SK-N-SH (cell line): ENCODE data around the gene POU2F3.

Source experiments
- EP300 ChIP-seq, 2 experiments: IDR thresholded peaks; 2 replicates each; pipeline versions ENCODE4 v1.4.0 to v1.6.1; 2012; ENCODE audit warnings: borderline replicate concordance in 1 of 2, low read depth in 1 of 2, low read length in 1 of 2
- FOSL2 ChIP-seq: IDR thresholded peaks from 2 replicates; pipeline ENCODE4 v1.4.0; 2012; ENCODE audit warnings: low read depth, mild to moderate bottlenecking, moderate library complexity, borderline replicate concordance
- NRF1 ChIP-seq: IDR thresholded peaks from 2 replicates; pipeline ENCODE4 v1.6.1; 2012; ENCODE audit warnings: low read depth, mild to moderate bottlenecking, low read length
- POLR2AphosphoS5 ChIP-seq: IDR thresholded peaks from 2 replicates; pipeline ENCODE4 v1.6.1; 2012; ENCODE audit warnings: low read depth, low read length
- SMC3 ChIP-seq: IDR thresholded peaks from 2 replicates; pipeline ENCODE4 v1.6.1; 2012; ENCODE audit warnings: low read depth, low read length, improper control_type of control experiment
- YY1 ChIP-seq: IDR thresholded peaks from 2 replicates; pipeline ENCODE4 v1.4.0; 2012; ENCODE audit warnings: low read depth, mild to moderate bottlenecking
- TF ChIP-seq, protein P1 (sequence below): fragments of 200-600 bp; sonication (generic); IDR thresholded peaks from 2 replicates; pipeline ENCODE4 v1.6.1; 2017; ENCODE audit warnings: antibody characterized with exemption, mild to moderate bottlenecking, moderate library complexity

DNA sequence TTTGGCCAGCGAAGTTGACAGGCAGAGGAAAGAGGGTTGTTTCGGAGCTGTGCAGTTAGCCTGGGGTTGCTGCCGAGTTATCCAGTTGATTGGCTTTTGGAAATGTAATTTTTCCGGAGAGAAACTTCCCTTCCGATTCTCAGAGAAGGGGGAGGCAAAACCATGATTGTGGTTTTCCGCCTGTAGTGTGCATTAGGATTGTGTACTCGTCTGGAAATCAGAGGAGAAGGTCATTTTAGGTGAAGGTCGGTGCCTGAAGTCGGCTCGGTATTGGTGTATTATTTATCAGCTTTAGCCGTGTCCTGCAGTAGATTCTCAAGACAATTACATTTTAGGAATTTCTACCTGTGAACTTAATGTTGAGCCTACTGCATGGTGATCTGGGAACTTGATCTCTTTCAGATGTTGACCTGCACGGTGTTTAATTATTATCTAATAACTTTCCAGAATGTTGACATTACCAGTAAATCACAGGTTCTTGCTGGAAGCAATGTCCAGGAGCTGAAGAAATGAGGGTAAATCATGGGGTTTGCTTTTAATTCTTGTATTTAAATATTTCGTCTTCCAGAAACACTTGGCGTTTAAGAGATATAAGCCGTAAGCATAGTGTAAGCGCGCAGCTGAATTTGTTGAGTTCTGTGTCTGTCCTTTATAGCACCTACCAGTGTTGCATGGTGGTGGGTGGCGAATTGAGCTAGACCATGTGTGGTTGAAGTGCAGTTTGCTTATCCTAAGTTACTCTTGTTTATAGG lies 97.6 kb downstream of the POU2F3 start:
- TF ChIP-seq, protein P1, sequence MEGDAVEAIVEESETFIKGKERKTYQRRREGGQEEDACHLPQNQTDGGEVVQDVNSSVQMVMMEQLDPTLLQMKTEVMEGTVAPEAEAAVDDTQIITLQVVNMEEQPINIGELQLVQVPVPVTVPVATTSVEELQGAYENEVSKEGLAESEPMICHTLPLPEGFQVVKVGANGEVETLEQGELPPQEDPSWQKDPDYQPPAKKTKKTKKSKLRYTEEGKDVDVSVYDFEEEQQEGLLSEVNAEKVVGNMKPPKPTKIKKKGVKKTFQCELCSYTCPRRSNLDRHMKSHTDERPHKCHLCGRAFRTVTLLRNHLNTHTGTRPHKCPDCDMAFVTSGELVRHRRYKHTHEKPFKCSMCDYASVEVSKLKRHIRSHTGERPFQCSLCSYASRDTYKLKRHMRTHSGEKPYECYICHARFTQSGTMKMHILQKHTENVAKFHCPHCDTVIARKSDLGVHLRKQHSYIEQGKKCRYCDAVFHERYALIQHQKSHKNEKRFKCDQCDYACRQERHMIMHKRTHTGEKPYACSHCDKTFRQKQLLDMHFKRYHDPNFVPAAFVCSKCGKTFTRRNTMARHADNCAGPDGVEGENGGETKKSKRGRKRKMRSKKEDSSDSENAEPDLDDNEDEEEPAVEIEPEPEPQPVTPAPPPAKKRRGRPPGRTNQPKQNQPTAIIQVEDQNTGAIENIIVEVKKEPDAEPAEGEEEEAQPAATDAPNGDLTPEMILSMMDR, result no peak
- TF ChIP-seq SMC3 (no peak), FOSL2 (no peak), POLR2AphosphoS5 (no peak), EP300 (IDR thresholded peaks at IDR 0.05; ENCODE audit: borderline replicate concordance in 1 of 2, low read depth in 1 of 2, low read length in 1 of 2) (no peak), NRF1 (no peak), YY1 (no peak)
